Panc1 (cell line): ENCODE measurements around the gene DYNC1I1. TPM values are rescaled to one million over a fixed set of nuclear protein-coding genes. Genes with fewer than 3 reads are reported as not detected.

Experiments
- ATAC-seq: fragments of 200-7000 bp; cut with Tn5 transposase; 2 replicates; pipeline ENCODE4 v1.9.1; 2020; ENCODE audit warnings: mild to moderate bottlenecking, moderate library complexity
- BruUV-seq: library from RNA; stranded (reverse); fragments of 400-500 nt; replicated peaks from 2 replicates; lab custom pipeline; 2021; lab: Mats Ljungman, UMichigan
- CTCF ChIA-PET: fragments of 300-600 bp; sonication (Branson Sonifier 250); formaldehyde crosslinking; loops from one replicate; lab custom pipeline; 2022; ENCODE audit warnings: antibody characterized with exemption; lab: Charles Lee
- POLR2A ChIA-PET: fragments of 300-600 bp; sonication (Branson Sonifier 250); formaldehyde crosslinking; loops from one replicate; lab custom pipeline; 2022; ENCODE audit warnings: antibody characterized with exemption; lab: Charles Lee
- DNase-seq: peaks from one replicate; pipeline ENCODE4 v3.0.0-alpha.2; 2010; ENCODE audit warnings: low read depth, low spot score
- H3K27ac ChIP-seq: 2 replicates; pipeline ENCODE4 v1.5.1; 2011; ENCODE audit warnings: mild to moderate bottlenecking, low read length, inconsistent platforms
- H3K27me3 ChIP-seq: fragments of 200-500 bp; sonication (Bioruptor generic); 2 replicates; pipeline ENCODE4 v1.6.0; 2014; ENCODE audit warnings: low read length, inconsistent platforms; ENCODE audit not compliant: control insufficient read depth, insufficient read depth
- H3K36me3 ChIP-seq: fragments of 200-500 bp; sonication (Bioruptor generic); 2 replicates; pipeline ENCODE4 v1.5.1; 2014; ENCODE audit warnings: inconsistent platforms, mild to moderate bottlenecking, low read length, moderate library complexity; ENCODE audit not compliant: control insufficient read depth, insufficient read depth
- H3K4me1 ChIP-seq: 2 replicates; pipeline ENCODE4 v1.5.1; 2011; ENCODE audit warnings: inconsistent platforms, mild to moderate bottlenecking, low read length, moderate library complexity; ENCODE audit not compliant: control insufficient read depth, insufficient read depth
- H3K4me3 ChIP-seq, 2 experiments: 2 replicates each; pipeline ENCODE4 v1.5.1; 2011 to 2012; ENCODE audit warnings: low read depth in 2 of 2, low read length in 2 of 2, mild to moderate bottlenecking in 2 of 2, inconsistent platforms in 1 of 2, moderate library complexity in 1 of 2
- H3K9me3 ChIP-seq: fragments of 200-500 bp; sonication (Bioruptor generic); 2 replicates; pipeline ENCODE4 v1.5.1; 2014; ENCODE audit warnings: low read depth, mild to moderate bottlenecking, inconsistent platforms, low read length, moderate library complexity; ENCODE audit not compliant: control insufficient read depth, insufficient read depth
- CTCF ChIP-seq: fragments of 450-650 bp; IDR thresholded peaks from 2 replicates; pipeline ENCODE4 v1.5.1; 2017; ENCODE audit warnings: mild to moderate bottlenecking
- POLR2AphosphoS5 ChIP-seq: IDR thresholded peaks from 2 replicates; pipeline ENCODE4 v1.6.1; 2012; ENCODE audit warnings: mild to moderate bottlenecking, low read depth, low read length, moderate library complexity
- REST ChIP-seq, 2 experiments: IDR thresholded peaks; 2 replicates each; pipeline ENCODE4 v1.6.1; 2011 to 2012; ENCODE audit warnings: low read depth in 2 of 2, control low read depth in 1 of 2, low read length in 1 of 2, mild to moderate bottlenecking in 1 of 2, moderate library complexity in 1 of 2; ENCODE audit not compliant: insufficient read depth in 1 of 2
- SIN3A ChIP-seq: IDR thresholded peaks from 2 replicates; pipeline ENCODE4 v1.6.1; 2012; ENCODE audit warnings: low read depth, mild to moderate bottlenecking, low read length, moderate library complexity, borderline replicate concordance; ENCODE audit not compliant: insufficient read depth
- TCF7L2 ChIP-seq: IDR thresholded peaks from 2 replicates; pipeline ENCODE4 v1.6.1; 2011; ENCODE audit warnings: mild to moderate bottlenecking, low read depth, low read length, inconsistent platforms
- in situ Hi-C: cut with HindIII; loops from 2 replicates; pipeline ENCODE4 v1.10.0; 2016; ENCODE audit warnings: low sequenced_read_pairs, low pct_unique_long_range_greater_than_20kb
- intact Hi-C: fragments of 100-400 bp; cut with micrococcal nuclease; formaldehyde crosslinking; loops from one replicate; pipeline ENCODE4 v1.10.0; 2022; ENCODE audit not compliant: unreplicated experiment
- total RNA-seq: library from RNA; stranded (reverse); gene quantifications from one replicate; pipeline ENCODE4 v1.2.1, GENCODE V29; 2021; ENCODE audit not compliant: unreplicated experiment

DYNC1I1 gene
- total RNA-seq, 1 experiment from 2014 or later = 0.13 TPM

GRCh38 chr7:95996886-95997285 lies 224.5 kb downstream of the DYNC1I1 start:
- Histone ChIP-seq H3K4me3 (no peak overlapping the region), H3K36me3 (no peaks in the 10 kb centered on the region), H3K27me3 (no peaks in the 10 kb centered on the region), H3K9me3 (no peaks in the 10 kb centered on the region), H3K4me1 (no peaks in the 10 kb centered on the region), H3K27ac (no peak overlapping the region)
- POLR2A ChIA-PET = no interaction called here
- TF ChIP-seq CTCF = no peak
- no peak for TF ChIP-seq SIN3A
- no peak for TF ChIP-seq TCF7L2
- no peak for TF ChIP-seq POLR2AphosphoS5
- no peak for TF ChIP-seq REST (IDR thresholded peaks at IDR 0.05; ENCODE audit: insufficient read depth in 1 of 2, low read depth in 2 of 2, low read length in 1 of 2)
- intact Hi-C loops (no loop called here), in situ Hi-C loops (no loop called here)
- no TSS peak for BruUV-seq
- CTCF ChIA-PET = no interaction called here
- ATAC-seq (no peak), DNase-seq (no peak)

- in situ Hi-C loops (no loop called here), intact Hi-C loops (no loop called here)
- Histone ChIP-seq H3K27me3 (no peaks in the 10 kb centered on the region), H3K4me1 (no peaks in the 10 kb centered on the region), H3K9me3 (no peaks in the 10 kb centered on the region), H3K36me3 (no peaks in the 10 kb centered on the region), H3K4me3 (no peak overlapping the region), H3K27ac (no peak overlapping the region)
- TF ChIP-seq POLR2AphosphoS5 = no peak
- TF ChIP-seq TCF7L2 = no peak
- TF ChIP-seq REST (IDR thresholded peaks at IDR 0.05; ENCODE audit: insufficient read depth in 1 of 2, low read depth in 2 of 2, low read length in 1 of 2) = no peak
- no peak for TF ChIP-seq SIN3A
- no peak for TF ChIP-seq CTCF
- DNase-seq (no peak), ATAC-seq (no peak)
- BruUV-seq = no TSS peak
- POLR2A ChIA-PET = no interaction called here
- CTCF ChIA-PET = no interaction called here
Observed at GRCh38 chr7:95997632-95998031, 225.3 kb downstream of the DYNC1I1 start.
